Mesothelial cell of epicardium (in vitro differentiated cells): ENCODE results near the gene CYB5B. TPM values are rescaled to one million over a fixed set of nuclear protein-coding genes. Genes with fewer than 3 reads are reported as not detected.

Source experiments
- DNase-seq, 2 experiments: peaks; one replicate each; pipeline ENCODE4 v3.0.0; 2021; ENCODE audit warnings: low spot score in 2 of 2; ENCODE audit not compliant: unreplicated experiment in 2 of 2
- H3K27ac Mint-ChIP-seq: 2 replicates; pipeline ENCODE4 v1.8.0; 2021; ENCODE audit warnings: mixed read lengths
- H3K27me3 Mint-ChIP-seq: 2 replicates; pipeline ENCODE4 v1.8.0; 2021; ENCODE audit warnings: low read depth, mixed read lengths
- H3K36me3 Mint-ChIP-seq: 2 replicates; pipeline ENCODE4 v1.8.0; 2021; ENCODE audit warnings: mixed read lengths
- H3K4me1 Mint-ChIP-seq: 2 replicates; pipeline ENCODE4 v1.8.0; 2021; ENCODE audit warnings: mixed read lengths
- H3K4me3 Mint-ChIP-seq: 2 replicates; pipeline ENCODE4 v1.8.0; 2021; ENCODE audit warnings: mild to moderate bottlenecking, moderate library complexity, mixed read lengths
- H3K9me3 Mint-ChIP-seq: 2 replicates; pipeline ENCODE4 v1.8.0; 2021; ENCODE audit warnings: mixed read lengths
- total RNA-seq: library from RNA; stranded (reverse); gene quantifications from 3 replicates; pipeline ENCODE4 v1.2.1, GENCODE V29; 2021
- TF ChIP-seq, protein P1 (sequence below): fragments of 200-600 bp; sonication (generic); IDR thresholded peaks from one replicate; pipeline ENCODE4 v1.5.0; 2021; ENCODE audit warnings: antibody characterized with exemption; ENCODE audit not compliant: unreplicated experiment

CYB5B gene
- total RNA-seq, 1 donor from 2014 or later: 101 TPM

DNA sequence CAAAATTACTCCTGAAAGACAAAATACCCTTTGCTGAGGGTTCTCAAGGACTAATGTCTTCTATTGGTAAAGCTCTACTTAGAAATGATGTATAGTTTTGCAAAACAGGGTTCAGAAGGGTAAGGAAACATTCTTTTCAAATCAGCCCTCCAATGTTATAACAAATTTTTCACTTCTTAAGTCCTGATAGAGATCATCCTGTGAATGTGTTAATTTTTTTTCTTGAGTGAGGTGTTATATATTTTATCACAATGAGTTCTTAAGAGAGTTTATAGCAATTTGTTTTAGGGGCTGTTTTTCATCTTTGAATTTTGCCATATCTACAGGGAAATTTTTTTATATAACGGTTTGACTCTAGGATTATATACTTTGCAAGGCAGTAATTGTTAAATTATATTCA is 29.5 kb downstream of the CYB5B start:
- Mint-ChIP-seq H3K27me3 (no peaks in the 10 kb centered on the region), H3K36me3 (peaks cover 12% of the 10 kb centered on the region), H3K4me3 (no peak overlapping the region), H3K4me1 (peaks cover 45% of the 10 kb centered on the region), H3K9me3 (no peaks in the 10 kb centered on the region), H3K27ac (peak overlapping the region; percentile 35)
- TF ChIP-seq, protein P1, sequence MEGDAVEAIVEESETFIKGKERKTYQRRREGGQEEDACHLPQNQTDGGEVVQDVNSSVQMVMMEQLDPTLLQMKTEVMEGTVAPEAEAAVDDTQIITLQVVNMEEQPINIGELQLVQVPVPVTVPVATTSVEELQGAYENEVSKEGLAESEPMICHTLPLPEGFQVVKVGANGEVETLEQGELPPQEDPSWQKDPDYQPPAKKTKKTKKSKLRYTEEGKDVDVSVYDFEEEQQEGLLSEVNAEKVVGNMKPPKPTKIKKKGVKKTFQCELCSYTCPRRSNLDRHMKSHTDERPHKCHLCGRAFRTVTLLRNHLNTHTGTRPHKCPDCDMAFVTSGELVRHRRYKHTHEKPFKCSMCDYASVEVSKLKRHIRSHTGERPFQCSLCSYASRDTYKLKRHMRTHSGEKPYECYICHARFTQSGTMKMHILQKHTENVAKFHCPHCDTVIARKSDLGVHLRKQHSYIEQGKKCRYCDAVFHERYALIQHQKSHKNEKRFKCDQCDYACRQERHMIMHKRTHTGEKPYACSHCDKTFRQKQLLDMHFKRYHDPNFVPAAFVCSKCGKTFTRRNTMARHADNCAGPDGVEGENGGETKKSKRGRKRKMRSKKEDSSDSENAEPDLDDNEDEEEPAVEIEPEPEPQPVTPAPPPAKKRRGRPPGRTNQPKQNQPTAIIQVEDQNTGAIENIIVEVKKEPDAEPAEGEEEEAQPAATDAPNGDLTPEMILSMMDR: no peak
- no peak for DNase-seq

DNA sequence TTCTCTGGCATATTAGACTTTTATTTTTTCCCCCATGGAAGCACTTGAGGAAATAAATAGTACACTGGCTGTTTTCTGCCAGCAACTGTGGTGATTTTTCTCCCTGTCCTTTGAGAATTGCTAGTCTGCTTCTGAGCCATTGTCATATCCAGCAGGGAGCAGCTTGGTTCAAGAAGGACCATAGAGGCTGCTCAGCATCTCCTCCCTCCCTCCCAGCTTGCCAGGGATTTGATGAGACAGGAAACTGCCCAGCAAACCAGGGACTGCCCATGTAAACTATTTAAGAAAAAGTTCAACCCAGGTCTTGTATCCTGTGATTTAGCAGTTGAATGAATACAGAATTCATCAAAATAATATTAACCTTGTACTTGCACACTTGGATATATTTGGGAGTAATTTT is 39.5 kb downstream of the CYB5B start:
- TF ChIP-seq, protein P1: no peak
- Mint-ChIP-seq H3K4me3 (no peak overlapping the region), H3K27me3 (no peaks in the 10 kb centered on the region), H3K4me1 (peaks cover 29% of the 10 kb centered on the region), H3K9me3 (no peaks in the 10 kb centered on the region), H3K36me3 (peaks cover 26% of the 10 kb centered on the region), H3K27ac (peak overlapping the region; percentile 77)
- DNase-seq: no peak

DNA sequence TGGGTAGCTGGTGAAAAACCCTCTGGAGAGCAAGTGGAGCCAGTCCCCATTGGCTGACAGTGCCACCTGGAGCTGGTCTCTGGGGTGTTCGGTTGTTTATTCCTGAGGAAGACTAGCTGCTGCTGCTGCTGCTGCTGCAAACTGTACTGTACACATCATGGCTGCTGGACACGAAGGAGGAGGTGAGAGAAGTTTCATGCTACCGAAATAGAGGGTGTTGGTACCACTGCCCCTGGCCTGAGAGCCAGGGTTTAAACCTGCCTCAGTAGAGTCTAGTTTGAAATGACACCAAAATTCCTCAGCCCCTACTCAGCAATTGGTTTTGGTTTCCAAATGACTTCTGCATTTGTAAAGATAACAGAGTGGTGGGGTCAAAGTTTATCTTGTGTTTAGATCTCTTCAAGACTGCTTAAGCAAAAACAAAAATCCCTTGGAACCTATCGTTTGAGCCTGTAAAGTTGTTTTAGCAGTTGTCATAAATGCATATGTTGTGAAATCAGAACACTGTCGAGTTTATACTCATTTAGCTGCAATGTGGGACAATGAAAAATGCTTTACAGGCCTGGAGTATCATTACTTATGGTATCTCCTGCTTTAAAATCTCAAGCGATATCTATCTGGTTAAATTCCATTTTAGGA is 40.8 kb downstream of the CYB5B start:
- H3K4me1 Mint-ChIP-seq: peaks cover 29% of the 10 kb centered on the region
- TF ChIP-seq, protein P1: no peak
- H3K36me3 Mint-ChIP-seq: peaks cover 24% of the 10 kb centered on the region
- H3K9me3 Mint-ChIP-seq: no peaks in the 10 kb centered on the region
- H3K27me3 Mint-ChIP-seq: no peaks in the 10 kb centered on the region
- H3K4me3 Mint-ChIP-seq: no peak overlapping the region
- DNase-seq: no peak
- H3K27ac Mint-ChIP-seq: peak overlapping the region; percentile 84

DNA sequence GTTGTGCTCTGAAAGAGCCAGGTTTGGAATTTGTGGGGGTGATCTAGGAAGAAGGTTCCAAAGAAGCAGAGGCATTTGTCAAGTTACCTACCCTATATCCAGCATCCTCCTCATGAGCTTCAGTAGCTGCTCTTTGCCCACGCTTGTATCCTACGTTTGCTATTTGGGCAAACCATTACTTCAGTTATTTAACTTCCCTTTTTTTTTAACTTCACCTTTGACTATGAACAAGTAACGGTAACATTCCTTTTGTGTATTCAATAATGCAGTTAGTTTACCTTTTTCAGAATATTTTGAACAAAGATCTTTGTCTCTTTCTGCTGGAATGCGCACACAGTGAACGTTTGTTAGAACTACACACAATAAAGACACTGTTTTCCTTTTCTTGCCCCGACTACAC is 41.5 kb downstream of the CYB5B start:
- H3K27ac Mint-ChIP-seq: peak overlapping the region; percentile 84
- TF ChIP-seq, protein P1: no peak
- peaks cover 27% of the 10 kb centered on the region for H3K4me1 Mint-ChIP-seq
- no peaks in the 10 kb centered on the region for H3K27me3 Mint-ChIP-seq
- H3K9me3 Mint-ChIP-seq: no peaks in the 10 kb centered on the region
- peaks cover 19% of the 10 kb centered on the region for H3K36me3 Mint-ChIP-seq
- H3K4me3 Mint-ChIP-seq: no peak overlapping the region
- DNase-seq: no peak

DNA sequence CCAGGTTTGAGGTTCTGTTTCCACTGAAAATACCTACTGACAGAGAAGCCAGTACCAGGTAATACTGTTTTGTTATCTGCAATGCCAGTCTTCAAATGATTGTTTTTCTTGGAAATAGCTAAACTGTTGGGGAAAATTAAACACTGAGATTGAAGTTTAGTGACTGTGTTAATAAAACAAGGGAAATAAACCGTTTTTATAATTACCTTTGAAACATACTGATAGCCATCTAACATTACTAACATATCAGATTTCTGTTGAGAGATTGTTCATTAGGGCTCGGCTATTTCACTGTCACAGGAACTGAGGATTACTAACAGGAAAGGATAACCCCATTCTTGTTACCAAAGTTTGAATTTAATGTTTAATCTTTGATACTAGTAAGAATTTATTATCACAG is 42.1 kb downstream of the CYB5B start:
- Mint-ChIP-seq H3K36me3 (peaks cover 16% of the 10 kb centered on the region), H3K9me3 (no peaks in the 10 kb centered on the region), H3K27ac (peak overlapping the region; percentile 84), H3K4me3 (no peak overlapping the region), H3K4me1 (peaks cover 29% of the 10 kb centered on the region), H3K27me3 (no peaks in the 10 kb centered on the region)
- DNase-seq: no peak
- TF ChIP-seq, protein P1: no peak
